Testis (tissue), 3 donors: Measurements from ENCODE around the gene CABYR. TPM values are rescaled to one million over a fixed set of nuclear protein-coding genes. Genes with fewer than 3 reads are reported as not detected.

Experiments used
- DNase-seq: peaks from one replicate; pipeline ENCODE4 v3.0.0-alpha.2; 2019
- H3K27ac ChIP-seq, 2 donors: fragments of 200-600 bp; sonication (generic); one replicate each; pipeline ENCODE4 v1.5.1; 2019
- H3K27me3 ChIP-seq: fragments of 200-600 bp; sonication (generic); one replicate; pipeline ENCODE4 v1.5.1; 2019
- H3K36me3 ChIP-seq: fragments of 200-600 bp; sonication (generic); one replicate; pipeline ENCODE4 v1.5.1; 2017; ENCODE audit warnings: low read depth; ENCODE audit errors: missing control alignments
- H3K4me1 ChIP-seq: fragments of 200-600 bp; sonication (generic); one replicate; pipeline ENCODE4 v1.5.1; 2019
- H3K4me3 ChIP-seq, 2 donors: fragments of 200-600 bp; sonication (generic); one replicate each; pipeline ENCODE4 v1.5.1; 2017 to 2019
- H3K9me3 ChIP-seq: fragments of 200-600 bp; sonication (generic); one replicate; pipeline ENCODE4 v1.5.1; 2017
- CTCF ChIP-seq, 3 experiments: fragments of 450-650 bp in 2 of 3; fragments of 200-600 bp in 1 of 3; sonication (generic) in 1 of 3; IDR thresholded peaks; one replicate each; pipeline ENCODE4 v1.5.1; 2016 to 2019; ENCODE audit warnings: antibody characterized with exemption in 3 of 3, mild to moderate bottlenecking in 2 of 3, moderate library complexity in 1 of 3
- POLR2A ChIP-seq: fragments of 450-650 bp; IDR thresholded peaks from one replicate; pipeline ENCODE4 v1.6.1; 2017; ENCODE audit warnings: antibody characterized with exemption, mild to moderate bottlenecking, moderate library complexity
- WGBS, 2 donors: methylation state at CpG; one replicate each; pipeline ENCODE4 v1.1.5; 2018; 5-methylcytosine and 5-hydroxymethylcytosine counted together
- intact Hi-C: fragments of 100-400 bp; cut with DNase I; formaldehyde crosslinking; loops from one replicate; pipeline ENCODE4 v1.15.1; 2023; ENCODE audit warnings: low total_unique reads
- polyA plus RNA-seq: library from polyadenylated mRNA; stranded (reverse); fragments of 350-450 nt; fragmentation: Illumina TruSeq; extraction: RNeasy Lipid Tissue Mini Kit (QIAGEN cat#74804); gene quantifications from one replicate; pipeline ENCODE4 v1.2.3, GENCODE V29; 2014; ENCODE audit warnings: low read depth, low replicate concordance; ENCODE audit not compliant: insufficient read depth
- total RNA-seq, 2 donors: library from RNA; depleted of rRNA; stranded (reverse); fragments of >200 nt; gene quantifications; one replicate each; pipeline ENCODE4 v1.2.3, GENCODE V29; 2016

The CABYR gene
- total and polyA plus RNA-seq, 3 donors from 2014 or later = 169 to 554 (median 451) TPM

GRCh38 chr18:24187049-24187448, 48.2 kb downstream of the CABYR start:
- intact Hi-C loops = no loop called here
- Histone ChIP-seq H3K27me3 (no peaks in the 10 kb centered on the region), H3K9me3 (no peaks in the 10 kb centered on the region), H3K4me1 (no peaks in the 10 kb centered on the region), H3K27ac (no peak overlapping the region), H3K36me3 (no peaks in the 10 kb centered on the region), H3K4me3 (no peak overlapping the region)
- DNase-seq = no peak
- TF ChIP-seq POLR2A (no peak), CTCF (IDR thresholded peaks at IDR 0.05) (no peak)
- 84 to 87% methylated on average over 5 of the region's 5 CpGs for WGBS, 2 donors

- no peak for DNase-seq
- Histone ChIP-seq H3K4me3 (no peak overlapping the region), H3K36me3 (no peaks in the 10 kb centered on the region), H3K4me1 (no peaks in the 10 kb centered on the region), H3K27ac (no peak overlapping the region), H3K27me3 (no peaks in the 10 kb centered on the region), H3K9me3 (no peaks in the 10 kb centered on the region)
- TF ChIP-seq CTCF (IDR thresholded peaks at IDR 0.05) (no peak), POLR2A (no peak)
- 77 to 100% methylated on average over 1 of the region's 1 CpG for WGBS, 2 donors
- intact Hi-C loops = no loop called here
Measured at GRCh38 chr18:24187689-24188088, 48.8 kb downstream of the CABYR start.

- Histone ChIP-seq H3K27ac (no peak overlapping the region), H3K9me3 (no peaks in the 10 kb centered on the region), H3K27me3 (no peaks in the 10 kb centered on the region), H3K4me3 (no peak overlapping the region), H3K36me3 (no peaks in the 10 kb centered on the region), H3K4me1 (no peaks in the 10 kb centered on the region)
- 85 to 93% methylated on average over 5 of the region's 5 CpGs for WGBS, 2 donors
- no peak for DNase-seq
- intact Hi-C loops = no loop called here
- TF ChIP-seq CTCF (IDR thresholded peaks at IDR 0.05) (no peak), POLR2A (no peak)
Measured at GRCh38 chr18:24188120-24188519, 49.3 kb downstream of the CABYR start.

- H3K9me3 ChIP-seq = no peaks in the 10 kb centered on the region
- H3K27ac ChIP-seq = no peak overlapping the region
- WGBS, 2 donors = 68 to 82% methylated on average over 6 of the region's 6 CpGs
- no peaks in the 10 kb centered on the region for H3K36me3 ChIP-seq
- no peaks in the 10 kb centered on the region for H3K27me3 ChIP-seq
- no peaks in the 10 kb centered on the region for H3K4me1 ChIP-seq
- intact Hi-C loops = no loop called here
- H3K4me3 ChIP-seq = no peak overlapping the region
- DNase-seq = no peak
- TF ChIP-seq POLR2A = no peak
- no peak for TF ChIP-seq CTCF (IDR thresholded peaks at IDR 0.05)
Measured at GRCh38 chr18:24189007-24189528, 50.2 kb downstream of the CABYR start.

- Histone ChIP-seq H3K27ac (no peak overlapping the region), H3K4me3 (no peak overlapping the region), H3K36me3 (no peaks in the 10 kb centered on the region), H3K9me3 (no peaks in the 10 kb centered on the region), H3K4me1 (no peaks in the 10 kb centered on the region), H3K27me3 (no peaks in the 10 kb centered on the region)
- WGBS, 2 donors = 92 to 95% methylated on average over 15 of the region's 15 CpGs
- TF ChIP-seq POLR2A = no peak
- TF ChIP-seq CTCF (IDR thresholded peaks at IDR 0.05) = no peak
- DNase-seq = no peak
- intact Hi-C loops = no loop called here
Measured at GRCh38 chr18:24189664-24190346, 50.9 kb downstream of the CABYR start.
